Measurements from ENCODE around the gene NDC1. TPM values are rescaled to one million over a fixed set of nuclear protein-coding genes. Genes with fewer than 3 reads are reported as not detected.

Gene NDC1
- total RNA-seq, 1 donor from 2014 or later, result 9.3 TPM

GRCh38 chr1:53837646-53837923, 511 bp downstream of the NDC1 start:
- peak overlapping the region in 1 of 2 donors; percentile 90 for H3K27ac ChIP-seq
- peaks cover 0 to 9% of the 10 kb centered on the region in 2 donors for H3K4me1 ChIP-seq
- peak overlapping the region; percentile 53 to 83 for H3K4me3 ChIP-seq
- intact Hi-C loops (cut with DNase I), result loop anchor here (5.0 kb wide), 1 partner anchor 50 kb away; the partner anchor contains the start of gene YIPF1
- DNase-seq (ENCODE audit: low spot score in 2 of 2), result no peak
- H3K36me3 ChIP-seq, result no peaks in the 10 kb centered on the region
- TF ChIP-seq CTCF (IDR thresholded peaks at IDR 0.05), result no peak
- no peaks in the 10 kb centered on the region for H3K9me3 ChIP-seq
- H3K27me3 ChIP-seq, result no peaks in the 10 kb centered on the region

GRCh38 chr1:53835491-53835890, 2.6 kb downstream of the NDC1 start:
- Histone ChIP-seq H3K27me3 (no peaks in the 10 kb centered on the region), H3K4me1 (peaks cover 0 to 9% of the 10 kb centered on the region in 2 donors), H3K27ac (no peak overlapping the region), H3K9me3 (no peaks in the 10 kb centered on the region), H3K4me3 (no peak overlapping the region), H3K36me3 (no peaks in the 10 kb centered on the region)
- intact Hi-C loops (cut with DNase I), result loop anchor here (5.0 kb wide), 1 partner anchor 52 kb away; the partner anchor contains the start of gene YIPF1
- TF ChIP-seq CTCF (IDR thresholded peaks at IDR 0.05), result no peak
- no peak for DNase-seq (ENCODE audit: low spot score in 2 of 2)

GRCh38 chr1:53834776-53835175, 3.3 kb downstream of the NDC1 start:
- no peak for TF ChIP-seq CTCF (IDR thresholded peaks at IDR 0.05)
- Histone ChIP-seq H3K27me3 (no peaks in the 10 kb centered on the region), H3K36me3 (peaks cover 0 to 3% of the 10 kb centered on the region in 2 donors), H3K9me3 (no peaks in the 10 kb centered on the region), H3K4me3 (no peak overlapping the region), H3K27ac (no peak overlapping the region), H3K4me1 (peaks cover 0 to 9% of the 10 kb centered on the region in 2 donors)
- intact Hi-C loops (cut with DNase I), result loop anchor here (5.0 kb wide), 1 partner anchor 53 kb away; the partner anchor contains the start of gene YIPF1
- DNase-seq (ENCODE audit: low spot score in 2 of 2), result no peak

- TF ChIP-seq CTCF (IDR thresholded peaks at IDR 0.05), result no peak
- DNase-seq (ENCODE audit: low spot score in 2 of 2), result no peak
- H3K4me1 ChIP-seq, result peaks cover 0 to 9% of the 10 kb centered on the region in 2 donors
- H3K36me3 ChIP-seq, result peaks cover 0 to 3% of the 10 kb centered on the region in 2 donors
- H3K4me3 ChIP-seq, result no peak overlapping the region
- H3K27me3 ChIP-seq, result no peaks in the 10 kb centered on the region
- no peaks in the 10 kb centered on the region for H3K9me3 ChIP-seq
- intact Hi-C loops (cut with DNase I), result no loop called here
- H3K27ac ChIP-seq, result no peak overlapping the region
Observed at GRCh38 chr1:53833393-53833792, 4.7 kb downstream of the NDC1 start.

GRCh38 chr1:53826367-53826766, 11.7 kb downstream of the NDC1 start:
- DNase-seq (ENCODE audit: low spot score in 2 of 2), result no peak
- intact Hi-C loops (cut with DNase I), result no loop called here
- peaks cover 20 to 36% of the 10 kb centered on the region in 2 donors for H3K36me3 ChIP-seq
- H3K4me3 ChIP-seq, result no peak overlapping the region
- no peak for TF ChIP-seq CTCF (IDR thresholded peaks at IDR 0.05)
- no peaks in the 10 kb centered on the region for H3K9me3 ChIP-seq
- no peak overlapping the region for H3K27ac ChIP-seq
- no peaks in the 10 kb centered on the region for H3K4me1 ChIP-seq
- H3K27me3 ChIP-seq, result no peaks in the 10 kb centered on the region

GRCh38 chr1:53825306-53825705, 12.8 kb downstream of the NDC1 start:
- no peak overlapping the region for H3K27ac ChIP-seq
- H3K9me3 ChIP-seq, result no peaks in the 10 kb centered on the region
- H3K36me3 ChIP-seq, result peaks cover 19 to 36% of the 10 kb centered on the region in 2 donors
- no peak for TF ChIP-seq CTCF (IDR thresholded peaks at IDR 0.05)
- intact Hi-C loops (cut with DNase I), result no loop called here
- DNase-seq (ENCODE audit: low spot score in 2 of 2), result no peak
- H3K4me1 ChIP-seq, result no peaks in the 10 kb centered on the region
- no peak overlapping the region for H3K4me3 ChIP-seq
- no peaks in the 10 kb centered on the region for H3K27me3 ChIP-seq

Data from ascending aorta (tissue), 2 donors.